DMS79 (cell line): ENCODE results near the gene CAMK2B.
A peak's percentile ranks its signal among the peaks of the same experiment; 100 is the strongest.

Experiments used
- DNase-seq: peaks from one replicate; lab custom pipeline; 2025; lab: John Stamatoyannopoulos, UW

CAMK2B gene

GRCh38 chr7:44329888-44330287 lies 4.5 kb upstream of the CAMK2B start:
- DNase-seq: no peak

DNA sequence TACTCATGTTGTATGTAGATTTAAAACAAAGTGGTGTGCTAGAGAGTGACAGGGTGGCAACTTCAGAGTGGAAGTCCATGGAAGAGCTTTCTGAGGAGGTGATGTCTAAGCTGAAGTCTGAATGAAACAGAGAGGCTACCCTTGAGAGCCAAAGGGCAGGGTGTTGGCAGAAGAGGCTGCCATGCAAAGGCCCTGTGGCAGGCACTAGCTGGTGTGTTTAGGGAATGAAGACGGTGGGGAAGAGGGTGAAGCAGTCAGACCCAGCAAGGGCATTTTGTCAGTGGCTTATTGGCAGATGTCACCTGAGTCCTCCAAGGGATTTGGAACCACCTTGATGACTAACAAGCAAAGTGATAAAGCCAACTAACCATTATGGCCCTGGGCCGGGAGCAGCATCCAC lies 3.7 kb upstream of the CAMK2B start:
- DNase-seq: no peak

DNA sequence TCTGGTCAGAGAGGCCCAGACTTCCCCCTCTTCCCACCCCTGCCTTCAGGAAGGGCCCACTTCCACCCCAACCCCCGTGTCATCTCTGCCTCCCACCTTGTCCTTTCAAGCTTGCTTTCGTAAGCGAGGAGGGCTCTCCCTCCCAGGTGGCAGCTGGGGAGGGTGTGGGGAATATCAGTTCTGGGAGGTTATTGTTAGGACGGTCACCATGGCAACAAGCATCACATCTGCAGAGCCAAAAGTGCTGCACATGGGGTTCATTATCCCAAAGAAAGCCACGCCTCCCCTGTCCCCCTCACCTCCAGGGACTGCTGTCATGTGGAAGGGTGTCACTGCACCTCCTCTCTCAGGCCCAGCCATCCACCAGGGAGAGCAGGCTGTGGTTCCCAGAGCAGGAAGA lies 2.6 kb upstream of the CAMK2B start:
- no peak for DNase-seq

DNA sequence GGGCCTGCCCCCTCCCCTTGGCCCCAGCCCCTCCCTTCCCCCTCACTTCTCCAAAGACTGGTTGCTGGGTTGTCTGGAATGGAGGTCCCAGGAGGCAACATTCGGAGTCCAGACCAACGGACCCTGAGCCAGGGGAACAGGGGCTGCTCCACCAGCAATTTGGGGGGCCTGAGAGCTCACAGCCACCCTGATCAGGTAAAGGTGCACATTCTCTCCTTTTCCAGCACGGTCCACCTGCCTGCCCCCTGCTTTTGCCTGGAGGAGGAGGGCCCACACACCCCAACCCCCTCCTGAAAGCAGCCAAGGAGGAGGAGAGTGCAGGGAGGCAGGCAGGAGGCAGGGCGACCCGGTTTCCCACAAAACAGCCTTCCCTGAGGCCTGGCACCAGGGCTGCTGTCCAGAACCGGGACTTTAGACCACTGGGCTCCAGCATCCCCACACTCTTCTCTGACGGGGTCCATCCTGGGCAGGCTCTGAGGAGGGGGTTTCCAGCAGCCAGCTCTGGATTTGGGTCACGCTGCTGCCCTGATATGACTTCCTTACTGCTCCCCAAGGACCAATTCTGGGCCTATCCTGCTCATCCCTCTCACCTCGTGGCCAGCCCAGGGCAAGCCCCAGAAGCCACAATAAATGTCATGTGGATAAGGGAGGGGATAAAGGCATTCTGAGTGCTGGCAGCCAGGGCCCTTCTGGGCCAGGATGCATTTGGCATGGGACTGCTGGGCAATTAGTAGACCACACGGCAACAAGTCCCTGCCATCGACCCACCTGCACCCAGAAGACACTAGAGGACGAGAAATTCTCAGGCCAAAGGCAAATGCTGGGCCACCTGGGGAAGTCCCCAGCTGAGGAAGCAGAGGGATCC lies 1.1 kb upstream of the CAMK2B start:
- DNase-seq: no peak

GRCh38 chr7:44325811-44326241 lies 432 bp upstream of the CAMK2B start:
- DNase-seq: peak; percentile 21

DNA sequence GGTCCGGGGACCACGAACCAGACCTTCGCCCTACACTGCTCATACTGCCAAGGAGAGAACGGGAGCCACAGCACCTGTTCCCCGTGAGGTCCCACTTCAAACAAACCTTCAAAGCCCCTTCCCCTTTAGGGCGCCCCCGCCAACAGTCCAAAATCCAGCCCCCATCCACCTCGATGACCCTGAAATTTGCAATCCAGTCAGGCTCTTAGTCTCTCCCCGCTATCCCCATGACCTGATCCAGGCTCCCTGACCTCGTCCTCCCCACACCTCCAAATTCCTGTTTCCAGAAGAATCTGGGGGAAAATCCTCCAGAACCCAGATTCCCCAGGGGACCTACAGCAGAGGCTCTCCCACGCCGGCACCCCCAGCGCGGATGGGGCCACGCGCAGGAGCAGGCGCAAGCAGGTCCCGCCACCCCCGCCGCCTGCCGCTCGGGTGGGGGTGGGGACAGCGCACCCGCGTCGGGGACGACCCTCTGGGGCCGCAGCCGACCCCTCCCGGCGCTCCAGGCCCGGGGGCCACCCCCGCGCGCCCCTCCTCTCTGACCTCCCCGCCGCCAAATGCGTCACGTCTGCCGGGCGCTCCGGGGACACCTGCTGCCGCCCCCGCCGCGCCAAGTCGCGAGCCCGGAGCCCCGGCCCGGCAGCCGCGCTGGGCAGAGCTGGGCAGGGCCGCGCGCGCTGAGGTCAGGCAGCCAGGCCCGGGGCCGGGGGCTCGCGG lies 753 bp downstream of the CAMK2B start:
- peak; percentile 5 for DNase-seq

- no peak for DNase-seq
Measured at GRCh38 chr7:44324204-44324480, 1.3 kb downstream of the CAMK2B start.

GRCh38 chr7:44323381-44324203 lies 1.8 kb downstream of the CAMK2B start:
- no peak for DNase-seq

DNA sequence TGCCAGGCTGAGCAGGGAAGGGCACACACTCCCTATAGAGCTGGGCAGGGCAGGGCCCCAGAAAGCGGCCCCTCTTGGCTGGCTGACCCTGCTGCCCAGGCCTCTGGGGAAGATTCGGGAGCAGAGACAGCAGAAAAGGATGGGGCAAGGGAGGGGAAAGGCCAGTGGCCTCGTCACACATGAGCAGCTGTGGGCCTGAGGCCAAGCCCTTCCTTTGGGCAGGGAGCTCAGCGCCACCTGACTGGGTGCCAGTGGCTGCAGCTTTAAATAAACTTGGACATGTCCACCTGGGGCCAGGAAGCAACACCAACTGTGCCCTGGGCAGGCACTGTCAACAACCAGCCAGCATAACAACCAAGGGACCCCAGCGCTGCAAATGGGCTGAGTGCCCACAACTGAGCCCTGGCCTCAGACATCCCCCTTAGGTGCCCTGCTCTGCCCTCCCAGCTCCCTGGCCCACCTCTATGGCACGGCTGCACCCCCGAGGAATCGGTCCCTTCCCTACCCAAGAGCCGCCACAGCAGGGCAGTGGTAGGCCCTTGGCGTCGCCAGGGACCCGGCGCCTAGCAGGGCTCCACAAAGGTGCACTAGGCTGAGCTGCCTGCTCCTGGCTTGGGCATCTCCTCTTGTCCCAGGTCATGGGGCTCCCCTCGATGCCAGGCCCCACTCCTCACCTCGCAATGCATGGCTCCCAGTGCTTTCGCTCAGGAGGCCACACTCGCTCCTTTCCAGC lies 2.6 kb downstream of the CAMK2B start:
- no peak for DNase-seq

DNA sequence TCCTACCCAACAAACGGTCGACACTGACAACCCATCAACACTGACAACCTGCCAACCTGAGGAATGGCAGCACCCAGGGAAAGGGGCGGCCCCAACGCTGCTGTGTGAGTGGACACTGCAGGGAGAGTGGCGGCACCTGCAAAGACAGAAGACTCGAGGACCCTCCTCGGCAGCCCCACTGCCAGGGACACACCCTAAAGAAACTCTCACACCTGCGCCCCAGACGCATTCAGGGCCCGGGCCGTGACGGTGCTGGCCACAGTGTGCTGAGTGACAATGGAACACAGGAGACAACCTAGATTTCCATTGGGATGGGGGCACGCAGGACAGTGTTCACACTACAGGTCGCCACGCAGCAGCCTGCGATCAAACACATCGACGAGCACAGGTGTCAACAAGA lies 3.6 kb downstream of the CAMK2B start:
- no peak for DNase-seq

- no peak for DNase-seq
Measured at GRCh38 chr7:44320794-44321371, 4.5 kb downstream of the CAMK2B start.

- DNase-seq: no peak
Measured at GRCh38 chr7:44320141-44320540, 5.3 kb downstream of the CAMK2B start.

GRCh38 chr7:44318332-44318731 lies 7.1 kb downstream of the CAMK2B start:
- no peak for DNase-seq

DNA sequence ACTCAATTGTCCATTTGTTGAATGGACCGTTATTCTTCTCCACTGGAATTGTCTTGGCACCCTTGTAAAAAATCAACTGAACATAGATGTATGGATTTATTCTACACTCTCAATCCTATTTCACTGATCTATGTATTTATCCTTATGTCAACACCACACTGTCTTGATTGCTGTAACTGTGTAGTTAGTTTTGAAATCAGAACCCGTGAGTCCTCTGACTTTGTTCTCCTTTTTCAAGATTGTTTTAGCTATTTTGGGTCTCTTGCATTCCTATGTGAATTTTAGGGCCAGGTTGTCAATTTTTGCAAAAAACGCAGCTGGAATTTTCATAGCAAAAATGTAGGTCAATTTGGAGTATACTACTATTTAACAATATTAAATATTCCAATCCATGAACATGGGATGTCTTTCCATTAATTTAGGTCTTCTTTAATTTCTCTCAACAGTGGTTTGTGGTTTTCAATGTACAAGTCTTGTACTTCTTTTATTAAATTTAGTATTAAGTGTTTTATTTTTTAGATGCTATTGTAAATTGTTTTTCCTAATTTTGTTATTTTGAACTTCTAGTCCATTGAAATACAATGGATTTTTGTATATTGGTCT lies 10.0 kb downstream of the CAMK2B start:
- no peak for DNase-seq

- no peak for DNase-seq
Measured at GRCh38 chr7:44313621-44314031, 11.8 kb downstream of the CAMK2B start.

DNA sequence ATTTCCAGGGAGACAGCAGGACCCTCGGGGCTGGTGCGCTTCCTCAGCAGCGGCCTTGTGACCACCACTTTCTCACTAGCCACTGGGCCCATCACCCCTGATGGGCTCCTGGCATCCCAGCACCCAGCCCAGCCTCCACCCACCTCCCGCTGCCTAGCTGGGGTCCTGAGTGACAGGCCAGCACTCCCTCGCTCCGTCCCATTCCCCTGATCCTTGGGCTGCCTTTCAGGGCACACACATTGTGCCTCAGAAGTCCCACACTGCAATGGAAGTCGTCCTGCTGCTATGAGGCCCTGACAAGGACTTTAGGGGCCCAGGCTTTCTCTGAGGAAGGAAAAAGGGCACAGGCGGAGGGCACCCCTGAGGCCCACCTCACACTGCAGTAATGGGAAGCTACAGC lies 12.4 kb downstream of the CAMK2B start:
- DNase-seq: no peak

GRCh38 chr7:44311561-44312495 lies 13.6 kb downstream of the CAMK2B start:
- no peak for DNase-seq

DNA sequence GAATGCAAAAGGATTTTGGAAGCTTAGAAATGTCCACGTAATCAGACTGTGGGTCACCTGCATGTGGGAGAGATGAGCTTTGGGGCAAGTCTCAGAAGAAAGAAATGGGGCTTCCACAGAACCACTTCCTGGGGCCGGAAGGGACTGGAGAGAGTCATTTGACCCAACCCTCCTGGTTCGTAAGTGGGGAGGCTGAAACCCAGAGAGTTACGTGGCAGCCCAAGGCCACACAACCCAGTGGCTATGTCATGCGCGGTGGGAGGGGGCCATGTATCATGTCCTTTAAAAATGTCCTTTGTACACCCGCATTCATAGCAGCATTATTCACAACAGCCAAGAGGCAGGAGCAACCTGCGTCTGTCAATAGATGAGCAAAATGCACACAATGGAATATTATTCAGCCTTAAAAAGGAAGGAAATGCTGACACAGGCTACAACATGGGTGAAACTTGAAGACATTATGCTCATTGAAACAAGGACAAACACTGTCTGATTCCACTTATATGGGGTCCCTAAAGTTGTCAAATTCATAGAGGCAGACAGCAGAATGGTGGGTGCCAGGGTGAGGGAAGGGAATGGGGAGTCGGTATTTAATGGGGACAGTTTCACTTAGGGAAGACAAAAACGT lies 15.1 kb downstream of the CAMK2B start:
- no peak for DNase-seq

DNA sequence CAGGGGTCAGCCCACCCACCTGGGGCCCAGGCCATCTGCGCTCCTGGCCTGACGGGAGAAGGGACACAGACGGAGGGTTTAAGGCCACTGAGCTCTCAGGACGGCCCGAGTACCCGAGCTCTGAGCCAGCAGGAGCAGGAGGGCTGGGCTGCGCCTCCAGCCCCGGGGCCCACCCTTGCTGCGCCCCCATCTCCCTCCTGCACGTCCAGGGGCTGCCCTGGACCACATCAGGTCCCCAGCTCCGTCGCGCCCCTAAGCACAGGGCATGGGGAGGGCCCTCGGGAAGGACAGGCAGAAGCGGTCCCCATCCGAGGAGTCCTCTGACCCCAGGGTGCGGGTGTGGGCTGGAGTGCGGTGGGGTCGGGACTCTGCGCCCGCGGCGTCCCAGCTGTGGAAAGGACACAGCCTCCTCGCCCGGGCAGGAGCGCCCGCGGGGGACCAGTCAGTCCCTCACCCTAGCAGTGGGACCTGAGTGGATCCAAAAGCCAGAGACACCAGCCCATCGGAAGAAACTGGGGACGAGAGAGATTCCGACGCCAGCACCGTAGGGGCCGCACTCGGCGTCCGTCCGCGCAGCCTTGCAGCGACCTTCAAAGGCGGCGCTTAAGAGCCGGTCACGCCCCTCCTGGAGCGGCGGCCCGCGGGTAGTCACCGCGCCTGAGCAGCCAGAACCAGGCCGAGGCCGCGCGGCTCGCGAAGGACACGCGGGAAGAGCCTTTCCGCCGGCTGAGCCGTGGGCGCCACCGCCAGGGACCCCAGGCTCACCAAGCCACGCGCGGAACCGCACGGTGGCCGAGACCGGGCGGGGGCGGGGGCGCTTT lies 15.9 kb downstream of the CAMK2B start:
- no peak for DNase-seq
